HuH-7.5 (cell line): ENCODE results near the gene NATD1.
"Not testable (repeated sequence)": the region's sequence is repeated elsewhere in the genome, so short reads cannot be mapped to it uniquely, and the experiment has no call there.

Experiments used
- DNase-seq: peaks from one replicate; pipeline ENCODE4 v3.0.0; 2011; ENCODE audit warnings: low spot score

NATD1 gene

DNA sequence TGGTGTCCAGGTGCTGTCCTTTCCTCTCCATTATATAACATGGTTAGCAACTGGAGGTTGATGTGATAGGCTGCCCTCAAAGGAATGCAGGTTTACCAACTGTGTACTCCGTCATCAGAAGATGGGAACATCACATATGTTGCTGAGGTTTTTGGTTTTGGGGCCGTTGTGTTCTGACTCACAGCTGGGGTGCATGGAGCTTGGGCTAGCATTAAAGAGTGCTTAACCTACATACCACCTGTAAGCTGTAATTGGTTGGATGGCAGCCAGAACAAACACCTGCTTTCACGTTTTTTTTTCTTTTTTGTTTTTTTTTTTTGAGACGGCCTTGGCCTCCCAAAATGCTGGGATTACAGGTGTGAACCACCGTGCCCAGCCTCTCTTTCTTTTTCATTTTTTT is 60.2 kb downstream of the NATD1 start:
- DNase-seq = no peak

GRCh38 chr17:21192414-21192813 is 60.8 kb downstream of the NATD1 start:
- DNase-seq = not testable (repeated sequence)

DNA sequence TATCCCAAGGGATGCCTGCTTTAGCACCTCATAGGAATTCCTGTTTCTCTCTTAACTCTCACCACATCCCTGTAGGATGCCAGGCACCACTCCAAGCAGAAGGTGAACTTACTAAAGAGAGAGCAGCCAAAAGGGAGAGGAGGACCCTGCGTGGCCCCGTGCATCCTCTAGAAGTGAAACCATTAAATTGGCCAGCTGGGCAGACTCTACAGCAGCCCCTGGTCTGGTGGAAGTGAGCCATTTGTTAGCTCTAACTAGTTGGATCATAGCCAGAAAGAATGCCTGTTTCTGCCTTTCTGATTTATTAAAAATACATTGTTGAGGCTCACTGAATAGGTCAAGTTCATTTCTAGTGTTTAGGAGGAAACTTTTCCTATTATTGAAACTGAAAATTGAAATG is 61.5 kb downstream of the NATD1 start:
- no peak for DNase-seq

DNA sequence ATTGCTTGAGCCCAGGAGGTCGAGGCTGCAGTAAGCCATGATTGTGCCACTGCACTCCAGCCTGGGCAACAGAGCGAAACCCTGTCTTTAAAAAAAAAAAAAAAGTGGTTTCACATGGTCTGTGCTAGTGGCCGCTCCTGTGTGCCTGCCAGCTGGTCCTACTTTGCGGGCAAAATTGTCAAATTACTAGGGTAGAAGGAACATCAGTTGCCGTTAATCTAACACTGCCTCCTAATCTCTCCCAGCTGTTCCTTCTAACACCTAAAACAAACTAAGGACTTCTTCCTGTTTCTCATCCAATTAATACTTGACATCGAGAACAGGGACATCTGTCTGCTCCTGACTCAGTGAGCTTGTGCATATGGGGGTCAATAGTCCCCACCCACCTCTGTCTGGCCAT is 63.1 kb downstream of the NATD1 start:
- DNase-seq = no peak

DNA sequence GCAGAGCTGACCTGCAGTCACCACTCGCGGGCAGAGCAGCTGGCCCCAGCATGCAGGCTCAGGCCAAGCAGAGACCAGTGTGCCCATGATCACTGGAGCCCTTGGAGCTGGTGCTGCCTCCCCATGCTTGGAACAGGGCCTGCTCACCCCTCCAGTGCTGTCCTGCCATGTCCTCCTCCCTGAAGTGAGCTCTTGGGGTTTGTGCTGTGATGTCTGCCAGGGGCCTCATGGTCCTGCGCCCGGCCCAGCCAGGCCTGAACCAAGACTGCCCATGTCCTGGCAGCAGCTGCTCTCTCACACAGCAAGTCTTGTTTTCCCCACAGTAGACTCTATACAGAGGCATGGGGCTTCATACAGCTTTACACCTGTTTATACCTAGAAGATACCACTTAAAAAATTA is 63.8 kb downstream of the NATD1 start:
- no peak for DNase-seq
